ENCODE measurements around the gene MS4A5. TPM values are rescaled to one million over a fixed set of nuclear protein-coding genes. Genes with fewer than 3 reads are reported as not detected.

The MS4A5 gene
- total and polyA plus RNA-seq, 2 donors (not counting 3 experiments of a cell fraction or from before 2014, with no cell fraction given) = not detected

GRCh38 chr11:60396382-60396781, 33.0 kb upstream of the MS4A5 start, which contains the start of gene MS4A14:
Gene MS4A14 (plus strand): TSS chr11:60396459. CDS start chr11:60396579, 120 bp downstream.
- no peak for DNase-seq (ENCODE audit: low read depth, low spot score)
- H3K9ac ChIP-seq (replicated peaks; ENCODE audit: extremely low read depth, insufficient read depth, low read length) = no peak within 1 kb of the TSS
- H3K36me3 ChIP-seq (ENCODE audit: control insufficient read depth in 2 of 2, extremely low read depth in 1 of 2, insufficient read depth in 2 of 2, low read length in 2 of 2) = no peaks in the 10 kb centered on the region
- POLR2A ChIA-PET = no interaction called here
- no peaks in the 10 kb centered on the region for H3K9me1 ChIP-seq (replicated peaks; ENCODE audit: control insufficient read depth, extremely low read depth, insufficient read depth, low read length)
- TF ChIP-seq MAX (IDR thresholded peaks at IDR 0.05; ENCODE audit: insufficient read depth, insufficient read length) = no peak
- no peak for TF ChIP-seq FOS (IDR thresholded peaks at IDR 0.05; ENCODE audit: borderline replicate concordance, insufficient read depth, low read length)
- no peak for TF ChIP-seq GATA2 (IDR thresholded peaks at IDR 0.05; ENCODE audit: insufficient read depth, insufficient read length, low read depth, low read length)
- no peak for TF ChIP-seq POLR2AphosphoS5 (IDR thresholded peaks at IDR 0.05; ENCODE audit: insufficient read depth, low read depth, low read length)
- no peak for TF ChIP-seq POLR2A (IDR thresholded peaks at IDR 0.05; ENCODE audit: low read depth, low read length)
- TF ChIP-seq EZH2 (IDR thresholded peaks at IDR 0.05; ENCODE audit: borderline replicate concordance, low read depth, low read length, severe bottlenecking) = no peak
- no peak for TF ChIP-seq CTCF (IDR thresholded peaks at IDR 0.05; ENCODE audit: extremely low read depth in 1 of 2, insufficient read depth in 1 of 2, low read depth in 1 of 2, low read length in 2 of 2)
- no peak for TF ChIP-seq MYC (IDR thresholded peaks at IDR 0.05; ENCODE audit: low read depth, low read length)
- no peak for TF ChIP-seq JUN (IDR thresholded peaks at IDR 0.05; ENCODE audit: borderline replicate concordance, insufficient read depth, insufficient read length, low read depth)
- no peak within 1 kb of the TSS for H3K27ac ChIP-seq (ENCODE audit: insufficient read depth, low read depth, low read length)
- no peaks in the 10 kb centered on the region for H3K4me1 ChIP-seq (ENCODE audit: control insufficient read depth, extremely low read depth, insufficient read depth, low read length)
- H3K4me3 ChIP-seq (replicated peaks in 1 of 3; ENCODE audit: insufficient read depth in 1 of 3, low read depth in 1 of 3, low read length in 3 of 3) = no peak within 1 kb of the TSS
- intact Hi-C loops (cut with micrococcal nuclease) (no loop called here), dilution Hi-C loops (cut with MboI; ENCODE audit: extremely low pct_ligation_motif_present, low sequenced_read_pairs) (no loop called here)
- no peak within 1 kb of the TSS for H3K4me2 ChIP-seq (ENCODE audit: insufficient read depth, low read length)
- no peaks in the 10 kb centered on the region for H3K27me3 ChIP-seq (ENCODE audit: control insufficient read depth in 2 of 2, insufficient read depth in 2 of 2, low read length in 2 of 2)
- no peak for FAIRE-seq
- CTCF ChIA-PET = interaction anchor here (1.1 kb wide), 1 partner anchor 51 kb away, joined by 3 read pairs; no protein-coding TSS in a partner anchor
- no peaks in the 10 kb centered on the region for H3K9me3 ChIP-seq (replicated peaks; ENCODE audit: control insufficient read depth, insufficient read depth, low read length)
- no peaks in the 10 kb centered on the region for H3K79me2 ChIP-seq (ENCODE audit: control insufficient read depth, insufficient read depth, low read length)
- no TSS peak for BruUV-seq (replicated peaks)
- H4K20me1 ChIP-seq (replicated peaks; ENCODE audit: control insufficient read depth, extremely low read depth, insufficient read depth, low read length) = no peaks in the 10 kb centered on the region
- H2AFZ ChIP-seq (ENCODE audit: low read depth, low read length) = no peak within 1 kb of the TSS

All from endothelial cell of umbilical vein (primary cell).